ENCODE data around the gene TGFA.

The TGFA gene

GRCh38 chr2:70463581-70463980 lies 90.0 kb downstream of the TGFA start:
- DNase-seq (ENCODE audit: low read depth, low spot score): no peak

- no peak for DNase-seq (ENCODE audit: low read depth, low spot score)
Observed at GRCh38 chr2:70461981-70462876, 91.4 kb downstream of the TGFA start.

- DNase-seq (ENCODE audit: low read depth, low spot score): no peak
Observed at GRCh38 chr2:70461414-70461813, 92.2 kb downstream of the TGFA start.

GRCh38 chr2:70460333-70460732 lies 93.3 kb downstream of the TGFA start:
- DNase-seq (ENCODE audit: low read depth, low spot score): no peak

GRCh38 chr2:70458661-70459060 lies 95.0 kb downstream of the TGFA start:
- DNase-seq (ENCODE audit: low read depth, low spot score): no peak

- DNase-seq (ENCODE audit: low read depth, low spot score): no peak
Observed at GRCh38 chr2:70456585-70457495, 96.8 kb downstream of the TGFA start.

- no peak for DNase-seq (ENCODE audit: low read depth, low spot score)
Observed at GRCh38 chr2:70454936-70455544, 98.6 kb downstream of the TGFA start.

GRCh38 chr2:70450641-70451250 lies 102.9 kb downstream of the TGFA start:
- DNase-seq (ENCODE audit: low read depth, low spot score): no peak

- no peak for DNase-seq (ENCODE audit: low read depth, low spot score)
Observed at GRCh38 chr2:70448041-70448440, 105.6 kb downstream of the TGFA start.

GRCh38 chr2:70443726-70444125 lies 109.9 kb downstream of the TGFA start:
- no peak for DNase-seq (ENCODE audit: low read depth, low spot score)

GRCh38 chr2:70443078-70443465 lies 110.6 kb downstream of the TGFA start:
- DNase-seq (ENCODE audit: low read depth, low spot score): no peak

GRCh38 chr2:70442301-70443077 lies 111.1 kb downstream of the TGFA start:
- no peak for DNase-seq (ENCODE audit: low read depth, low spot score)

- DNase-seq (ENCODE audit: low read depth, low spot score): no peak
Observed at GRCh38 chr2:70440621-70441020, 113.0 kb downstream of the TGFA start.

GRCh38 chr2:70435138-70435537 lies 118.5 kb downstream of the TGFA start:
- DNase-seq (ENCODE audit: low read depth, low spot score): no peak

- DNase-seq (ENCODE audit: low read depth, low spot score): no peak
Observed at GRCh38 chr2:70433315-70433714, 120.3 kb downstream of the TGFA start.

GRCh38 chr2:70431716-70432347 lies 121.8 kb downstream of the TGFA start:
- no peak for DNase-seq (ENCODE audit: low read depth, low spot score)

- DNase-seq (ENCODE audit: low read depth, low spot score): no peak
Observed at GRCh38 chr2:70426341-70426740, 127.3 kb downstream of the TGFA start.

- no peak for DNase-seq (ENCODE audit: low read depth, low spot score)
Observed at GRCh38 chr2:70425682-70426301, 127.8 kb downstream of the TGFA start.

- DNase-seq (ENCODE audit: low read depth, low spot score): no peak
Observed at GRCh38 chr2:70420740-70421139, 132.9 kb downstream of the TGFA start.

- no peak for DNase-seq (ENCODE audit: low read depth, low spot score)
Observed at GRCh38 chr2:70420143-70420542, 133.5 kb downstream of the TGFA start.
